Measurements from ENCODE around the gene COQ8A.

Gene COQ8A

GRCh38 chr1:226979517-226980121 is 39.5 kb downstream of the COQ8A start:
- Mint-ChIP-seq H3K9me3 (ENCODE audit: low read depth) (no peaks in the 10 kb centered on the region), H3K27me3 (no peaks in the 10 kb centered on the region), H3K27ac (no peak overlapping the region), H3K4me1 (ENCODE audit: low read depth) (no peaks in the 10 kb centered on the region), H3K4me3 (no peak overlapping the region), H3K36me3 (no peaks in the 10 kb centered on the region)

DNA sequence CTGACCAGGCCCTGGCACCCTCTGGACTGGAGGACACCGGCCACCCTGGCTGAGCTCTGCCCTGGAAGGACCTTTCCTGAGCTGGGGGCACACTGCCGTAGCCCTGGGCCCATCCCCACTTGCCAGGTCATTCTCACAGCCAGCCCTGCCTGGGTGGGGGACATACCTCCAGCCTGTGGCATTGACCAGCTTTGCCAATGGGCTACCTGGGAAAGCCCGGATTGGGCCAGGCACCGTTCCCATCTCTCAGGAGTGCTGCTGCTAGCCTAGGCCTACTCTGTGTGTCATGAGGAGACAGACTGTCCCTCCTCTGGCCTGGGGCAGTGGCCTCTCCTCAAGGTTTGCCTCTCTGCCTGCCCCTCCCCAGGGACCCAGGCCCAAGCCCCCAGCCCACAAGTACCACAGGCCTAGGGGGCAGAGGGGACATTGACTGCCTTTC is 40.0 kb downstream of the COQ8A start:
- Mint-ChIP-seq H3K36me3 (no peaks in the 10 kb centered on the region), H3K4me1 (ENCODE audit: low read depth) (no peaks in the 10 kb centered on the region), H3K4me3 (no peak overlapping the region), H3K27ac (no peak overlapping the region), H3K9me3 (ENCODE audit: low read depth) (no peaks in the 10 kb centered on the region), H3K27me3 (no peaks in the 10 kb centered on the region)

DNA sequence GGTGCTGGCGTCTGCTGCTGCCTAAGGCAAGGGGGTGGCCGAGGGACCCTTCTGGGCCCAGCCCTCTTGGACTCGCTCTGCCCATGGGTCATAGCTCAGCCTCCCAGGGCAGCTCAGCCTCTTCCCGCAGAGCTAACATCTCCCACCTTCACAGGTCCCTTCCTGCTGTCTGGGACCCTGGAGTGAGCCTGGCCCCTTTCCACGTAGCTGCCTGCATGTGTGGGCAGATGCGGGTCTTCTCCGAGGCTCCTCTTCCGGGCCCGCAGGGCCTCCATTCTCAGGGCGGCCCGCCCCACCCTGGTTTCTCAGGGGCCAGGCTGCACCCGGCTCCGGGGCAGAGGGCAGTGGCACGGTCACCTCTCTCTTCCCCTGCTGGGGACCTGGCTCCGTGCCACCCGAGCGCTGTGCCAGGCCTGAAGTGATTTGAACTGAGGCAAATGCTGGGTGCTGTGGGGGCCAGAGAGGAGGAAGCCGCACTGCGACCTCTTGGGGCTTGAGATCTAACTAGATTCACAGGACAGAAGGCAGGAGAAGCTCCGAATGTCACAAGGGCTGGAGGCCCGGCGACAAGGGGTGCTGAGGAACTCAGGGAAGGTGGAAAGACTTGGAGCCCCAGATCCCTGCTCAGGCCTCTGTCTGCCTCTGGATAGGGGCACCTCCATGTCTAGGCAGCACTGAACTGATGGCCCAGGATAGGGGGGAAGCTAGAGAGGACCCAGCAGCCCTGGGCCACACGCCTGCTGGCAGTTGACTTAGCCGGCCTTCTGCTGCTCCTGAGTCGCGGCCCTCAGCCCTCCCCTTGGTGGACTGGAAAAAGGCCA is 40.7 kb downstream of the COQ8A start:
- H3K36me3 Mint-ChIP-seq, result no peaks in the 10 kb centered on the region
- H3K4me3 Mint-ChIP-seq, result no peak overlapping the region
- no peaks in the 10 kb centered on the region for H3K9me3 Mint-ChIP-seq (ENCODE audit: low read depth)
- H3K27me3 Mint-ChIP-seq, result no peaks in the 10 kb centered on the region
- no peaks in the 10 kb centered on the region for H3K4me1 Mint-ChIP-seq (ENCODE audit: low read depth)
- no peak overlapping the region for H3K27ac Mint-ChIP-seq

DNA sequence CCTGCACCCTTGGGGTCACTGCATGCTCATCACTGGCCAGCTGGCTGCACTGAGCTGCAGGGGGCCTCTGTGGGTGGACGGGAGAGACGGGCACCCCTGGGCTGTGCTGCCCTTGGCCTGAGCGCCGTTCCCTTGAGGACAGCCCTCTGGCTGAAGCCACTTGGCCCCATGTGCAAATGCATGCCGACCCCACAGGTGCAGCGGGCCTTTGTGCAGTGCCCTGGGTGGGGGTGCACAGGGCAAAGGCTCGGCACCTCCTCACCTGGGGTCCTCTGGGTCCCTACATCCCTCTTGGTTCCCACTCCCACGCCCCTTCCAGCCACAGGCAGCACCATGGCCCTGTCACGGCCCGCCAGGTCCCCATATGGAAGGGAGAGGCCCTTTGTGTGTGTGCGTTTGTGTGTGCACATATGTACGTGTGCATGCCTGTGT is 41.3 kb downstream of the COQ8A start:
- no peaks in the 10 kb centered on the region for H3K4me1 Mint-ChIP-seq (ENCODE audit: low read depth)
- H3K9me3 Mint-ChIP-seq (ENCODE audit: low read depth), result no peaks in the 10 kb centered on the region
- H3K27me3 Mint-ChIP-seq, result no peaks in the 10 kb centered on the region
- H3K4me3 Mint-ChIP-seq, result no peak overlapping the region
- no peaks in the 10 kb centered on the region for H3K36me3 Mint-ChIP-seq
- H3K27ac Mint-ChIP-seq, result no peak overlapping the region

DNA sequence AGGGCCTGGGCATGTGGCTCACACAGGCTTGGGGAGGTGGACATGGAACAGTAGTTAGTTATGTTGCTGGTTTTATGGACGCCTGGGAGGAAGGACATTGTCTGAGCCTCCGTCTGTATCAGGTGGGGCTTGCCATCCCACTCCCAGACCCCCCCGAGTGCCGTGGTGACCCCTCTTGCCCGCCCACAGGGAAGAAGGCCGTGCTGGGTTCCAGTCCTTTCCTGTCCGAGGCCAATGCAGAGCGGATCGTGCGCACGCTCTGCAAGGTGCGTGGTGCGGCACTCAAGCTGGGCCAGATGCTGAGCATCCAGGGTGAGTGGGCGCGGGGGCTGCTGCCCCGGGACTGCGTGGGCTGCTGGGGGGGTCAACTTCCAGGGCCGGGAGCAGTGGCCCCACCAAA is 41.7 kb downstream of the COQ8A start:
- Mint-ChIP-seq H3K4me3 (no peak overlapping the region), H3K4me1 (ENCODE audit: low read depth) (no peaks in the 10 kb centered on the region), H3K27me3 (no peaks in the 10 kb centered on the region), H3K27ac (no peak overlapping the region), H3K36me3 (peaks cover 4% of the 10 kb centered on the region), H3K9me3 (ENCODE audit: low read depth) (no peaks in the 10 kb centered on the region)

DNA sequence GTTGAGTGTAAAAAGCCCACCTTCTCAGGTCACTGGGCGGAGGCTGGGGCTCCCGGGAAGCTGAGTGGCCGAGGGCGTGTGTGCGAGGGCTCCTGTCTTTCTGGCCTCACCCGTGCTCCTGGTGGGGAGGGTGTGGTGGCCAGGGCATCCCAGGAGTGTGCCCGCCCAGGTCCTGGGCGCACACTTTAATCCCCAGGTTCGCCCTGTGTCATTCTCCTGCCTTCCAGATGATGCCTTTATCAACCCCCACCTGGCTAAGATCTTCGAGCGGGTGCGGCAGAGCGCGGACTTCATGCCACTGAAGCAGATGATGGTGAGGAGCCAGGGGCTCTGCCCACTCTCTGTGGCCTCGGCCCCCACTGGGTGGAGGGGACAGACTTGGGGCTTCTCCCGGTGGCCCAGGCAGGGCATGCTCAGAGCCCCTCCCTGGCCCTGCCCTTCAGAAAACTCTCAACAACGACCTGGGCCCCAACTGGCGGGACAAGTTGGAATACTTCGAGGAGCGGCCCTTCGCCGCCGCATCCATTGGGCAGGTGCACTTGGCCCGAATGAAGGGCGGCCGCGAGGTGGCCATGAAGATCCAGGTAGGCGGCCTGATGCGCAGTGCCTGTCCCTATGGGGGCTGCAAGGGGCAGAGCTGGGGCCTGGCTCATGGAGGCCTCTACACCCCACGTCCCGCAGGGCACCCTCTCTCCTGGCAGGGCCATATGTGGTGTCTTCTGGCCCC is 42.5 kb downstream of the COQ8A start:
- Mint-ChIP-seq H3K27ac (no peak overlapping the region), H3K4me1 (ENCODE audit: low read depth) (no peaks in the 10 kb centered on the region), H3K9me3 (ENCODE audit: low read depth) (no peaks in the 10 kb centered on the region), H3K27me3 (no peaks in the 10 kb centered on the region), H3K36me3 (peaks cover 5% of the 10 kb centered on the region), H3K4me3 (no peak overlapping the region)

GRCh38 chr1:226983247-226983991 is 43.3 kb downstream of the COQ8A start:
- H3K4me1 Mint-ChIP-seq (ENCODE audit: low read depth), result no peaks in the 10 kb centered on the region
- no peak overlapping the region for H3K4me3 Mint-ChIP-seq
- no peaks in the 10 kb centered on the region for H3K9me3 Mint-ChIP-seq (ENCODE audit: low read depth)
- H3K27ac Mint-ChIP-seq, result no peak overlapping the region
- peaks cover 5% of the 10 kb centered on the region for H3K36me3 Mint-ChIP-seq
- H3K27me3 Mint-ChIP-seq, result no peaks in the 10 kb centered on the region

DNA sequence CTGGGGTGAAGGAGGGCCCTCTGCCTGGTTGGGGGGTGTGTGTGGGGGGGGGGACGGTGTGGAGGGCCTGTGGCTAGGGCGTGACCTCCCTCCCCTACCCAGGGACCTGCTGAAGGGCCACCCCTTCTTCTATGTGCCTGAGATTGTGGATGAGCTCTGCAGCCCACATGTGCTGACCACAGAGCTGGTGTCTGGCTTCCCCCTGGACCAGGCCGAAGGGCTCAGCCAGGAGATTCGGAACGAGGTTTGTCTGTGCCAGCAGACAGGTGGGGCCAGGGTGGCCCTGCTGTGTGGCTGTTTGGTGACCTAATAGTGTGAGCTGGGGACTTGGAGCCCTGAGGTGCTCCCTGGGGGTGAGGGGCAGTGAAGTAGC is 43.9 kb downstream of the COQ8A start:
- Mint-ChIP-seq H3K9me3 (ENCODE audit: low read depth) (no peaks in the 10 kb centered on the region), H3K4me1 (ENCODE audit: low read depth) (peaks cover 3% of the 10 kb centered on the region), H3K36me3 (peaks cover 5% of the 10 kb centered on the region), H3K4me3 (no peak overlapping the region), H3K27ac (no peak overlapping the region), H3K27me3 (no peaks in the 10 kb centered on the region)

GRCh38 chr1:226984521-226985238 is 44.6 kb downstream of the COQ8A start:
- Mint-ChIP-seq H3K36me3 (peaks cover 5% of the 10 kb centered on the region), H3K27me3 (no peaks in the 10 kb centered on the region), H3K4me1 (ENCODE audit: low read depth) (peaks cover 9% of the 10 kb centered on the region), H3K27ac (no peak overlapping the region), H3K4me3 (no peak overlapping the region), H3K9me3 (ENCODE audit: low read depth) (no peaks in the 10 kb centered on the region)

DNA sequence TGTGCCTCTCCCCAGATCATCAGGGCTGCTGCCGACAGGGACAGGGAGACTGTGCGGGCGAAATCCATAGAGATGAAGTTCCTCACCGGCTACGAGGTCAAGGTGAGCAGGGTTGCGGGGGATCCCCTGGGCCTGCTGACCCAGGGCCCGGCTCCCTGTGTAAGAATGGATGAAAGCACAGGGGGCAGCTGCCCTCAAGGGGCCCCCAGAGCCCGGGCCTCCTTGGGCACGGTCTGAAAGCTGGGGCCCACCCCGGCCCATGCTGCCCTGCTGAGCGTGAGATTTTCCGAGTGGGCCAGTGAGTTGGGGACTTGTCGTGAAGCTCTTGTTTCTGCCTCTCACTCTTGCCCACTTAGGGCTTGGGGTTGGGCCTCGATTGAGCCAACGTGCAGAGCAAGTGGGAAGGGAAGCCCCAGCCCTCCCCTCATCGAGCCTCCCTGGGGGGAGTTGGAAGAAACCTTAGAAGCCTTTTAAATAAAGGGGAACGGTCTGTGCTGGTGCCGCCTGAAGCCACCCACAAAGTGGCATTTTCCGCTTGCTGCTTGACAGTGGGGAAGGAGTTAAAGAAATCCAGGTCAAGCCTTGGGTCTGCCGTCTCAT is 45.2 kb downstream of the COQ8A start:
- H3K4me1 Mint-ChIP-seq (ENCODE audit: low read depth), result peaks cover 15% of the 10 kb centered on the region
- no peaks in the 10 kb centered on the region for H3K9me3 Mint-ChIP-seq (ENCODE audit: low read depth)
- H3K36me3 Mint-ChIP-seq, result peaks cover 5% of the 10 kb centered on the region
- no peak overlapping the region for H3K4me3 Mint-ChIP-seq
- no peak overlapping the region for H3K27ac Mint-ChIP-seq
- no peaks in the 10 kb centered on the region for H3K27me3 Mint-ChIP-seq

DNA sequence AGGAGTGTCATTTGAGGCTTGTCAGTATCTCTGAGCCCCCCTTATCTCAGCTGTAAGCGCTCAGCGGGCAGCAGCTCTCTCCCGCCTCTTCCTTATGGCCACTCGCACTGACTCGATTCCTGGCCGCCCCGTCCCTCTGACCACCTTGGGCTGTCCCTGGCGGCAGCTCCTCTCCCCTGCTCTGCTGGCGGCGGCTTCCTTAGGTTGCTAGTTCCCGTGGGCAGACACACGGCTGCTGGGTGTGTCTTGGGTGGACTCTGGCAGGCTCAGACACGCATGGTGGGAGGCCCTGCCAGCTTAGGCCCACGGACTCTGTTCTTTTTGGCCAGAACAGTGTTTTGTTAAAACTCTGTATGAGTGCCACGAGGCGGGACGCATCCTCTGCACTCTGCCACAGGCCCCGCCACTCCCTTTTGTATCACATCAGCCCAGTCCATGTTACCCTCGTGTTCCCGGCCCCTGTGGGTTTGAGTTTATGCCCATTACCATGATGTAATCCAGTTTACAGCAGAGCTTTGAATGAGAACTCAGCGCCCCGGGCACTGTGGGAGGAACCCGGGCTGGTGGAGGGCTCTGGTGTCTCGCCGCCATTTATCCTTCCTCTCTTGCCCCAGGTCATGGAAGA is 45.9 kb downstream of the COQ8A start:
- H3K4me1 Mint-ChIP-seq (ENCODE audit: low read depth), result peaks cover 20% of the 10 kb centered on the region
- no peak overlapping the region for H3K4me3 Mint-ChIP-seq
- no peak overlapping the region for H3K27ac Mint-ChIP-seq
- no peaks in the 10 kb centered on the region for H3K27me3 Mint-ChIP-seq
- H3K36me3 Mint-ChIP-seq, result peaks cover 5% of the 10 kb centered on the region
- no peaks in the 10 kb centered on the region for H3K9me3 Mint-ChIP-seq (ENCODE audit: low read depth)

- H3K4me3 Mint-ChIP-seq, result no peak overlapping the region
- no peaks in the 10 kb centered on the region for H3K9me3 Mint-ChIP-seq (ENCODE audit: low read depth)
- no peaks in the 10 kb centered on the region for H3K27me3 Mint-ChIP-seq
- peaks cover 20% of the 10 kb centered on the region for H3K4me1 Mint-ChIP-seq (ENCODE audit: low read depth)
- H3K36me3 Mint-ChIP-seq, result peaks cover 5% of the 10 kb centered on the region
- H3K27ac Mint-ChIP-seq, result no peak overlapping the region
Measured at GRCh38 chr1:226986496-226987178, 46.5 kb downstream of the COQ8A start.

DNA sequence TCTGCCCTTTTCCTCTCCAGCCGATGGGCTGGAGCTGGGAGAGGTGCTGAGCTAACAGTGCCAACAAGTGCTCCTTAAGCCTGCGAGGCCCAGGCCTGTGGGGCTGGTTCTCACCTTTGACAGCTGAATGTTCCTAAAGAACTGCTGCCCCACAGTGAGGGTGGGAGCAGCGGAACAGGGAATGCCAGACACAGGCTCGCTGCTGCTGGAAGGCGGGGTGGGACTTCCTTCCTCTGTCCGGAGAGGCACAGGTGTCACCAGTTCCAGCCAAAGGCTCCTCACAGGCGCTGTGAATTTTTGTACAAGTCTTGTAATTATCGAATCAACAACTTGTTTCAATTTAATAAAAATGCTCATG is 47.1 kb downstream of the COQ8A start:
- Mint-ChIP-seq H3K4me3 (no peak overlapping the region), H3K9me3 (ENCODE audit: low read depth) (no peaks in the 10 kb centered on the region), H3K4me1 (ENCODE audit: low read depth) (peaks cover 20% of the 10 kb centered on the region), H3K27me3 (no peaks in the 10 kb centered on the region), H3K27ac (no peak overlapping the region), H3K36me3 (peaks cover 5% of the 10 kb centered on the region)
